GM18867 (cell line): ENCODE measurements around the gene DIDO1.
"Not testable (repeated sequence)": the region's sequence is repeated elsewhere in the genome, so short reads cannot be mapped to it uniquely, and the experiment has no call there.

Experiments used
- ATAC-seq: cut with Tn5 transposase; IDR thresholded peaks from one replicate; pipeline ENCODE4 v1.9.1; 2021; ENCODE audit warnings: mild to moderate bottlenecking, moderate library complexity; ENCODE audit not compliant: unreplicated experiment

Gene DIDO1

DNA sequence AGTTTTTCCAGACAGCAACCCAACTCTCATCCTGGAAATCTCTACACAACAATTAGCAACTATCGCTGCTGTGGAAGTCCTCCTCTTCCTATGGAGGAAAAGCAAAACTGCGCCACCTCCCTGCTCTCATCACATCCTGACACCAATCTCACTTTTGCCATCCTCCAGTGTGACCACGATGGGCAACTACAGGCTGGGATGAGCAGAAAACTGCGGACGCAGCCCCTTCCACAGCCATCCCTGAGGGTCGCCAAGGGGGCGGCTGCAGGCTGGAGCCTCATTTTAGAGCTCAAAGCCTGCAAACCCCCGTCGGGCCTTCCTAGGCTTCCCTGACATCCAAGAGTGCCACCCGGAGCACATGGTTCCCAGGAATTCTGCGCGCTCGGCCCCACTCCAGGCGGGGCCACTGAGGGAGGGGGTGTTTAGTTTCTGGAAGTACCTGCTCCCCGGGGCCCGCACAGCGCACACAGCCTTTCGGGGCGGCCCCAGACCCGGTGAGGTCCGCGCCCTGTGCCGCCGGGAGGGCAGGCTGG is 65.8 kb downstream of the DIDO1 start:
- ATAC-seq: no peak

DNA sequence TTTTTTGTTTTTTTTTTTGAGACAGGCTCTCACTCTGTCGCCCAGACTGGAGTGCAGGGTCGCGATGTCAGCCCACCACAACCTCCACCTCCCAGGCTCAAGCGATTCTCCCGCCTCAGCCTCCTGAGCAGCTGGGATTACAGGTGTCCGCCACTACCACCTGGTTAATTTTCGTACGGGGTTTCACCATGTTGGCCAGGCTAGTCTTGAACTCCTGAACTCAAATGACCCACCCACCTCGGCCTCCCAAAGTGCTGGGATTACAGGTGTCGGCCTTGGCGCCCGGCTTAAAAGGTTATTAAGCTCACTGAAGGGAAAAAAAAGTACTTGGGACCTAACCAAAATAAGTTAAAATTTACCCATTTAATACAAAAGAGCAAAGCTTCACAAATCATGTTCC is 66.6 kb downstream of the DIDO1 start:
- ATAC-seq: no peak

- ATAC-seq: no peak
Observed at GRCh38 chr20:62858058-62858830, 68.1 kb downstream of the DIDO1 start.

- no peak for ATAC-seq
Observed at GRCh38 chr20:62856931-62857619, 69.2 kb downstream of the DIDO1 start.

- no peak for ATAC-seq
Observed at GRCh38 chr20:62855120-62855519, 71.2 kb downstream of the DIDO1 start.

DNA sequence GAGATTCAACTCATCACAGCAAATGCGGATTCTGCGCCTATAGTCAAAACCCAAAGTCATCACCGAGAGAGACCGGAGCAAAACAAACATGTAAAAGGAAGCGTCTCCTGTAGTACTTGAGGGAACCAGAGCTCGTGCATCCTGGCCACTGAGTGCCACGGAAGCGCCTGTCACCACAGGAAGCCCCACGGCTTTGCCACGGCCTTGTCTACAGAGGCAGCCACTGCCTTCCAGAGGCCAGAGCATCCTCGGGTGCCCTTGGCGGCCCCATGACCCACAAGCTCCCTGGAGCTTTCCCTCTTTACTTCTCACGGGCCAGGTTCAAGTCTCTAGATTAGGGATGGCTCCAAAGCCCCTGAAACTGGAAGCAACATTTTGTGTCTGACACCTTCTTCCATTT is 72.2 kb downstream of the DIDO1 start:
- no peak for ATAC-seq

DNA sequence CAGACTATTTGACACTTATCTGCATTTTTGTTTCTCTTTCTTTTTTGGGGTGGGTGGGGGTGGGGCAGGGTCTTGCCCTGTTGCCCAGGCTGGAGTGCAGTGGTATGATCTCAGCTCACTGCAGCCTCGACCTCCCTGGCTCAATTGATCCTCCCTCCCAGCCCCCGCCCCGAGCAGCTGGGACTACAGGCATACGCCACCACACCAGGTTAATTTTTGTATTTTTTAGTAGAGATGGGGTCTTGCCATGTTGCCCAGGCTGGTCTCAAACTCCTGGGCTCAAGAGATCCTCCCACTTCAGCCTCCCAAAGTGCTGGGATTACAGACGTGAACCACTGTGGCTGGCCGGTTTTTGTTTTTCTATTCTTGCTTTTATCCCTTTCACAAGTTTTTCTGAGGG is 73.0 kb downstream of the DIDO1 start:
- ATAC-seq: not testable (repeated sequence)

DNA sequence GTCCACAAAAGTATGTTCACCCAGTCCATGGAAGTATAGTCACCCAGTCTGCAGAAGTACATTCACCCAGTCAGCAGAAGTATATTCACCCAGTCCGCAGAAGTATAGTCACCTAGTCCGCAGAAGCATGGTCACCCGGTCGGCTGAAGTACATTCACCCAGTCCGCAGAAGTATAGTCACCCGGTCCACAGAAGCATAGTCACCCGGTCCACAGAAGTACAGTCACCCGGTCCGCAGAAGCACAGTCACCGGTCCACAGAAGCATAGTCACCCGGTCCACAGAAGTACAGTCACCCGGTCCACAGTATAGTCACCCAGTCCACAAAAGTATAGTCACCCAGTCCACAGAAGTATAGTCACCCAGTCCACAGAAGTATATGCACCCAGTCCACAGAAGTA is 73.5 kb downstream of the DIDO1 start:
- no peak for ATAC-seq

GRCh38 chr20:62852196-62852595 is 74.1 kb downstream of the DIDO1 start:
- no peak for ATAC-seq

DNA sequence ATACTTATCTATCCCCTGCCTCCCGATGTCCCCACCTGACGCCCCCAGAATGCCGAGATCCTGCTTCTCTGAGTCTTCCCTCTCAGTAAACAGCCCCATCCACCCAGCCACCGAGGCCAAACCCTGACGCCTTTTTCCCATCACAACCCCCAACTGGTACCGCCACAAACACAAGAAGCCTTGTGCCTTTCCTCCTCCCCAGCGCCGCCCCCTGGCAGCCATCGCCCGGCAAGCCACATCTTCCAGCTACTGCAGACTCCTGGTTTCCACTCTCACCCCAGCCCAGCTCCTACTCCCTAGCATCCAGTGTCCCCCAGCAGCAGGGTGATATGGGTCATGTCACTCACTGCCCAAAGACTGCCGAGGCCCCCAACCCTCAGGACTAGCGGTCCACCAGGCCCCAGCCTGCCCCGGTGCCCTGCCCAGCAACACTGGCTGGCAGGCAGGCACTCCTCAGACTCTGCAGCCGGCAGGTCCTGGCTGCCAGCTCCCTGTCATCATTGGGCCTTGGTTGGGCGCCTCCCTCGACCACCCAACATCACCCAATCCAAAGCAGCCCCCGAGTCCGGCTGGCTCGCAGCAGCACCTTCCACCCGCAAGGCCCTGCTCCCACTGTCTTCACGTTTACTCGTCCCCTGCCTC is 75.9 kb downstream of the DIDO1 start:
- ATAC-seq: no peak

DNA sequence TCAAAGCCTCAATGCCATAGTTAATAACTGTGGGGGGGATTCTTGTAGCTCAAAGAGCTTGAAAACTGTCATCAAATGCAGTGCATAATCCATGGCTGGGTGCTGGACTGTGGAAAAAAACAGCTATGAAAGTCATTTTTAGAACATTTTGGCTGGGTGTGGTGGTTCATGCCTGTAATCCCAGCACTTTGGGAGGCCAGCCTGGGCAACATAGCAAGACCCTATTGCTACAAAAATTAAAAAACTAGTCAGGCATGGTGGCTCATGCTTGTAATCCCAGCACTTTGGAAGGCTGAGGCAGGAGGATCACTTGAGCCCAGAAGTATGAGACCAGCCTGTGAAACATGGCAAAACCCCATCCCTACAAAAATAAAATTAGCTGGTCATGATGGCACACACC is 76.9 kb downstream of the DIDO1 start:
- no peak for ATAC-seq

- not testable (repeated sequence) for ATAC-seq
Observed at GRCh38 chr20:62848917-62849316, 77.4 kb downstream of the DIDO1 start.

GRCh38 chr20:62846166-62846890 is 80.0 kb downstream of the DIDO1 start:
- ATAC-seq: no peak

DNA sequence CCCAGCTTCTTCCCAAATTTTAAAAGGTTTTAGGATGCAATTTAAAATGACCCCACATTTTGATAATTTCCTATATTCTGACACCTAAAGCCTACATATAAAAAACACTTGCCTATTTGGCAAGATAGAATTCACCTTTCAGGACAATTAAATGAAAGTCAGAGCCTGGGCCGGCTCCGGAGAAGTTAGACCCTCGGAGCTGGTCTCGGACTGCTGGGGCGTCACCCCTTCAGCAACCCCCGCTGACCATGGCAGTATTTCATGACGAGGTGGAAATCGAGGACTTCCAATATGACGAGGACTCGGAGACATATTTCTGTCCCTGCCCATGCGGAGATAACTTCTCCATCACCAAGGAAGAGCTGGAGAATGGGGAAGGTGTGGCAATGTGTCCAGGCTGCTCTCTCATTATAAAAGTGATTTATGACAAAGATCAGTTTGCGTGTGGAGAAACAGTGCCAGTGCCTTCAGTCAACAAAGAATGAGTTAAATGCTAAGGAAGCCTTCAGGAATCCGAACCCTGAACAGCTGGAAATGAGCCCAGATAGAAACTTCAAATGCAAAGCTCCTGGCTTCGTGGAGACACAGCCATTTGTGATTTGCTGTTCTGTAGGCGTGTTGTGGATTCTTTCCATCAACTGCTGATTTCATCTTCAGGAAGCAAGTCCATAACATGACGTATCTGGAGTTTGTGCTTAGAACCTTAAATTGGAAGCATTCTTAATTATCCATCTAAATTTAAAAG is 80.7 kb downstream of the DIDO1 start:
- ATAC-seq: no peak

DNA sequence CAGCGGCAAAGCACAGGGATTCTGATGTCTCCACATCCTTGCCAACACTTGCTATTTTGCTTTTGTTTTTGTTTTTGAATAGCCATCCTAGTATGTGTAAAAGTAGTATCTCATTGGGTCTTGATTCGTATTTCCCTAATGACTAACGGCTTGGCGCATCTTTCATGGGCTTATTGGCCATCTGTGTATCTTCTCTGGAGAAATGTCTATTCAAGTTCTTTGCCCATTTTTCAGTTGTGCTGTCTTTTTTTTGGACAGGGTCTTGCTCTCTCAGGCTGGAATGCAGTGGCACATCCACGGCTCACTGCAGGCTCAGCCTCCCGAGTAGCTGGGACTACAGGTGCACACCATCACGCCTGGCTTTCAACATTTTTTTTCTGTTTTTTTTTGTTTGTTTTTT is 82.1 kb downstream of the DIDO1 start:
- ATAC-seq: no peak

GRCh38 chr20:62843656-62844055 is 82.6 kb downstream of the DIDO1 start:
- no peak for ATAC-seq

- ATAC-seq: no peak
Observed at GRCh38 chr20:62841705-62842212, 84.5 kb downstream of the DIDO1 start.

- no peak for ATAC-seq
Observed at GRCh38 chr20:62840244-62841197, 85.8 kb downstream of the DIDO1 start.

GRCh38 chr20:62839816-62840215 is 86.5 kb downstream of the DIDO1 start:
- ATAC-seq: no peak
